Measurements from ENCODE around the gene HLF.
"Not testable (repeated sequence)": the region's sequence is repeated elsewhere in the genome, so short reads cannot be mapped to it uniquely, and the experiment has no call there.

The HLF gene

DNA sequence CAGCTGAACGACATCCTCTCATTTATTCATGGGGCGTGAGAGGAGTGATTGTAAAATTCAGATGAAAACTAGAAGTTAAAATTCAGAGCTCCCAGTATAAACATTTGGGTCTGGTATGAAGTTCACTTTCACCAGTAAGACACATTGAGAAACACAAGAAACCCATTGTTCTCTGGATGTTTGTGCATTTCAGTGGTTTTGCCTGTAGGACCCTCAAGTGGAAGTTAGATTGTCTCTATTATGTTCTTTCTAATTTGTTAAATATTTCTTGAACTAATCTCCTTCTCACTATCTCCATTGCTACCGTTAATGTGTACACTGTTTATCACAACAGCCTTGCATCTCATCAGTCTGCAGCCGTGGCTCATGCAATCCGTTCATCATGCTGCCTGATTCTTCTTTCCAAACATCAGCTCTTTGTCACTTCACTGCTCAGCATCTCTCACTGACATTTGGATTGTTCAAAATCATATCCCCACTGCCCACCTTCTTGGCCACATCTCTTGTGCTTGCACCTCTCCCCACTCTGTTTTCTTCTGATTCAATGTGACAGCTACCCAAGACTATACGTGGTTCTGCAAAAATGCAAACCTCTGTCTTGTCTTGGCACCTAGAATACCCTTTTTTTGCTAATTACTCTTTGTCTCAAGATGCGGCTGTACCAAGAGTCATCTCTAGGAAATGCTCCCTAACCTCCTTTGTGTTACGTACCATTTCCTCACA lies 49.5 kb downstream of the HLF start:
- DNase-seq, result no peak

- DNase-seq, result peak; percentile 77
Observed at GRCh38 chr17:55314784-55315491, 50.2 kb downstream of the HLF start.

DNA sequence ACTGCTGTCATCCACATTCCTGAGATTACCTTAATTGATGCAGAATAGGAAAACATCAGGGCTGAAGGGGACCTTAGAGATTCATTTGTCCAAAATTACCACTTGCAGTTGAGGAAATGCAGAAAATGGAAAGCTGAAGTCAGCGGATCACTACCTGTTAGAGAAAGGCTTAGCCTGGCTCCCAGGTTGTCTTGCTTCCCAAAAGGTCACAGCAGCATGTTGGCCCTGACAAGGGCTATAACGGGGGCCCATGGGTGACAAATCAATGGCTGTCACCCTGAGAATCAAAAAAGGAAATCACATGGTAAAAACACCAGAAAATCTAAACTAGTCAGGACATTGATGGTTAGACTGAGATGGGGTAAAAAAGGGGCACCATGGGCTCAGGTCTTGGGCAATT lies 51.7 kb downstream of the HLF start:
- DNase-seq, result no peak

DNA sequence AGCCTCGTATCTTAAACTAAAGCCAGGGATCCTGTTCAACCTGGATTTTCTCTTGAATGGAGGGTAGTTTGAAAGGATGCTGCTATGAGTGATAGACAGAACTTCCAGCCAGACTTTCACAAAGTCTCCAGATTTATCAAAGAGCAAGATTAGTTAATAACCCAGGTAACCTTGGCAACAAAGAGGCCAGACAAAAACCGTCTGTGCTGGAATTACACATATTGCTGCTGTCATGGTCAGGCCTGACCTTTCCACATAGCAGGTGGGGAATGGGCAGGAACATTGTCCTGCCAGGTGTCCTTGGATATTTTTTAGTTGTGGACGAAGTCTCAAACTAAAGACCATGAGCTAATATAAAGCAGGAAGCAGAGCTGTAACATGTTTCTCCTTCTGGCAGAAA lies 52.5 kb downstream of the HLF start:
- no peak for DNase-seq

DNA sequence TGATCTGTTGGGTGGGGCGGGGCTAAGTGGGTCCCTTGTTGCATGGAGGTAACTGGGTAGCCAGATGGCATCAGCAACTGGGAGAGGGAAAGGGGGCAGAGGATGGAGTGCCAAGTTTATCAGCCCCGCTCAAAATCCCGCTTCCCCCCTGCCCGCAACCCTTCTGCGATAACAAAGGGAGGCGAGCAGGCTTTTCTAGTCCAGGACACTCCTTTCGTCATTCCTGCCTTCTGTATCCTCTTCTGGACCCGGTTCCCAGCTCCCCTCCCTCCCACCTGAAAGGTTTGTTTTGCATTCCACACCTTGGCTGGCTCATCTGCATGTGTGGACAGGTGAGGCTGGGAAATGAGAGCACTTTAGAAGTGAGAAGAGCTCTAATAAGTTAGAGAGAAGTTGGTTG lies 53.3 kb downstream of the HLF start:
- DNase-seq, result no peak

GRCh38 chr17:55318715-55319487 lies 54.1 kb downstream of the HLF start:
- DNase-seq, result no peak

- DNase-seq, result no peak
Observed at GRCh38 chr17:55319933-55320593, 55.3 kb downstream of the HLF start.

DNA sequence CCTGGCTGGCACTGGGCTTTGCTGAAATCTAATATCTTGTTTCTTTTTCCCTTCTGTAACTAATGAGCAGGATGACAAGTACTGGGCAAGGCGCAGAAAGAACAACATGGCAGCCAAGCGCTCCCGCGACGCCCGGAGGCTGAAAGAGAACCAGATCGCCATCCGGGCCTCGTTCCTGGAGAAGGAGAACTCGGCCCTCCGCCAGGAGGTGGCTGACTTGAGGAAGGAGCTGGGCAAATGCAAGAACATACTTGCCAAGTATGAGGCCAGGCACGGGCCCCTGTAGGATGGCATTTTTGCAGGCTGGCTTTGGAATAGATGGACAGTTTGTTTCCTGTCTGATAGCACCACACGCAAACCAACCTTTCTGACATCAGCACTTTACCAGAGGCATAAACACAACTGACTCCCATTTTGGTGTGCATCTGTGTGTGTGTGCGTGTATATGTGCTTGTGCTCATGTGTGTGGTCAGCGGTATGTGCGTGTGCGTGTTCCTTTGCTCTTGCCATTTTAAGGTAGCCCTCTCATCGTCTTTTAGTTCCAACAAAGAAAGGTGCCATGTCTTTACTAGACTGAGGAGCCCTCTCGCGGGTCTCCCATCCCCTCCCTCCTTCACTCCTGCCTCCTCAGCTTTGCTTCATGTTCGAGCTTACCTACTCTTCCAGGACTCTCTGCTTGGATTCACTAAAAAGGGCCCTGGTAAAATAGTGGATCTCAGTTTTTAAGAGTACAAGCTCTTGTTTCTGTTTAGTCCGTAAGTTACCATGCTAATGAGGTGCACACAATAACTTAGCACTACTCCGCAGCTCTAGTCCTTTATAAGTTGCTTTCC lies 56.0 kb downstream of the HLF start:
- no peak for DNase-seq

GRCh38 chr17:55321427-55322060 lies 56.8 kb downstream of the HLF start:
- DNase-seq, result no peak

GRCh38 chr17:55322453-55322985 lies 57.8 kb downstream of the HLF start:
- DNase-seq, result no peak

- no peak for DNase-seq
Observed at GRCh38 chr17:55323518-55324295, 58.9 kb downstream of the HLF start.

DNA sequence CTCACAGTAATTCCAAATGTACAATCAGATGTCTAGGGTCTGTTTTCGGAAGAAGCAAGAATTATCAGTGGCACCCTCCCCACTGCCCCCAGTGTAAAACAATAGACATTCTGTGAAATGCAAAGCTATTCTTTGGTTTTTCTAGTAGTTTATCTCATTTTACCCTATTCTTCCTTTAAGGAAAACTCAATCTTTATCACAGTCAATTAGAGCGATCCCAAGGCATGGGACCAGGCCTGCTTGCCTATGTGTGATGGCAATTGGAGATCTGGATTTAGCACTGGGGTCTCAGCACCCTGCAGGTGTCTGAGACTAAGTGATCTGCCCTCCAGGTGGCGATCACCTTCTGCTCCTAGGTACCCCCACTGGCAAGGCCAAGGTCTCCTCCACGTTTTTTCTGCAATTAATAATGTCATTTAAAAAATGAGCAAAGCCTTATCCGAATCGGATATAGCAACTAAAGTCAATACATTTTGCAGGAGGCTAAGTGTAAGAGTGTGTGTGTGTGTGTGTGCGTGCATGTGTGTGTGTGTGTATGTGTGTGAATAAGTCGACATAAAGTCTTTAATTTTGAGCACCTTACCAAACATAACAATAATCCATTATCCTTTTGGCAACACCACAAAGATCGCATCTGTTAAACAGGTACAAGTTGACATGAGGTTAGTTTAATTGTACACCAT lies 59.7 kb downstream of the HLF start:
- no peak for DNase-seq

DNA sequence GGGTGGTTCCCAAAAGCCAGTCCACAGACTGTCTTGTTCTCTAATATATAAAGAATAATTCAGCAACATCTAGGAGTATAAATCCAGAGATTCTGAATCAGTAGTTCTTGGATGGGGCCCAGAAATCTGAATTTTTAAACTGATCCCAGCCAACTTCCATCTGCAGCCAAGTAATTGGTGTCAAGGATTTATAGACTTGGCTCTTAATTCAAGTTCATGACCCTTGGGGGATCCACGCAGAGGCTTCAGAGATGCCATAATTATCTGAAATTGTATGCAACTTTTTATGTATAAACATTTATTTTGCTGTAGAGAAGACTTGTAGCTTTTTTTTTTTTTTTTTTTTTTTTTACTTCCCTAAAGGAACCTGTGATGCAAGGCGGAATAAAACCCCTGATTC lies 60.6 kb downstream of the HLF start:
- no peak for DNase-seq

GRCh38 chr17:55326030-55326429 lies 61.3 kb downstream of the HLF start:
- DNase-seq, result no peak

DNA sequence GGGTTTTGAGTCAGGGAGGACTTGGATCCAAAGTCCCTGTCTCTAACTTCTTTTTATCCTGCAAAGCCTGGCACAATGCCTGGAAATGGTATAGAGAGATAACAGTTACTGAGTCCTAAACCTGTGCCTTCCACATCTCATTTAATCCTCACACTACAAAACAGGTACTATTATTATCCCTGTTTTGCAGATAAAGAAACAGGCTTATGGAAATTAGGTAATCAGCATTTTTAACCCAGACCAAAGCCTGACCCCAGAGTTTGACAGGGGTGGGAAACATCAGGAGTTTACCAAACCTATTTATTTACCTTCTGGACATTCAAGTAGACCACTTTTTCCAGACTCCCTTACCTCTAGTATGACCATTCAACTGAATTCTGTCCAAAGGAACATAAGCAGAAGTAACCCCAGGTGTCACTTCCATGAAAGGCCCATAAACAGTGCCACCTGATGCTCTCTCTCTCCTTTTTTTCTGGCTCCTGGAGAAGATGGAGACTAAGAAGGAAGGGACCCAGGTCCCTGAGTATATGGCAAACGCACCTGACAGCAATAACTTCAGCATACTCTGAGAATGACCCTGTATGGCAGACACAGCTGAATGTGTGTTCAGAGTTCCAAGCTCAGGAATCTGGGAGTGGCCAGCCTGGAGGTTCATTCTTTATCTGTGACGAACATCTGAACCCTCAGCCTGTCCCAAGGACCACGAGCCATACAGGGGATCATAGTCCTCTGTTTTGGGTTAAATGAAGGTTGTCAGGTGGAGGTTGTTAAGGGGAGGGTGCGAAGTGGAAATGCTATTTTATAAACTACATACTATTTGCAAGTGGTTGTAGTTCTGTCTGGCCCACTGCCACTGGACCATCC lies 62.7 kb downstream of the HLF start:
- no peak for DNase-seq

DNA sequence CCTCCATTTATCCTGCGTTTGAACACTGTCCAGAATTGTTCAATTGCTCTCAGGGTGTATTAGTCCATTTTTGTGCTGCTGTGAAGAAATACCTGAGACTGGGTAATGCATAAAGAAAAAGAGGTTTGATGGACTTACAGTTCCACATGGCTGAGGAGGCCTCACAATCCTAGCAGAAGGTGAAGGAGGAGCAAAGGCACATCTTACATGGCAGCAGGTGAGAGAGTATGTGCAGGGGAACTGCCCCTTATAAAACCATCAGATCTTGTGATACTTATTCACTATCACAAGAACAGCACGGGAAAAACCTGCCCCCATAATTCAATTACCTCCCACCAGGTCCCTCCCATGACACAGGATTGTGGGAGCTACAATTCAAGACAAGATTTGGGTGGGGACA lies 63.8 kb downstream of the HLF start:
- not testable (repeated sequence) for DNase-seq

GRCh38 chr17:55330344-55330933 lies 65.7 kb downstream of the HLF start:
- no peak for DNase-seq

GRCh38 chr17:55332296-55333041 lies 67.7 kb downstream of the HLF start:
- no peak for DNase-seq

All from activated CD4-positive, alpha-beta T cell treated with anti-CD3 and anti-CD28 coated beads, Interleukin-10, Interleukin-2, amounts not matched to agents 100 ng/mL and 50 ng/mL, durations not matched to agents 16 hours and 8 hours (primary cell).